Right ventricle myocardium superior (tissue), 1 donor: ENCODE results near the gene CACNA1C. TPM values are rescaled to one million over a fixed set of nuclear protein-coding genes. Genes with fewer than 3 reads are reported as not detected.

ENCODE experiments used
- ATAC-seq: fragments of 200-7000 bp; cut with Tn5 transposase; one replicate; pipeline ENCODE4 v1.9.1; 2020; ENCODE audit warnings: mild to moderate bottlenecking; ENCODE audit not compliant: poor library complexity
- DNase-seq: peaks from one replicate; pipeline ENCODE4 v3.0.0-alpha.2; 2020
- intact Hi-C: fragments of 100-400 bp; cut with DNase I; formaldehyde crosslinking; loops from one replicate; pipeline ENCODE4 v1.11.2; 2022
- total RNA-seq: library from RNA; stranded (reverse); fragmentation: NEBNext Ultra II Directional; extraction: Animal tissue kit (Norgen Biotek cat#: 25700); gene quantifications from one replicate; pipeline ENCODE4 v1.2.1, GENCODE V29; 2021
- donor health status: DM: no; HTN: yes; CAD: no; lungs with severe emphysema.

Gene CACNA1C
- total RNA-seq, 1 donor from 2014 or later: 151 TPM

DNA sequence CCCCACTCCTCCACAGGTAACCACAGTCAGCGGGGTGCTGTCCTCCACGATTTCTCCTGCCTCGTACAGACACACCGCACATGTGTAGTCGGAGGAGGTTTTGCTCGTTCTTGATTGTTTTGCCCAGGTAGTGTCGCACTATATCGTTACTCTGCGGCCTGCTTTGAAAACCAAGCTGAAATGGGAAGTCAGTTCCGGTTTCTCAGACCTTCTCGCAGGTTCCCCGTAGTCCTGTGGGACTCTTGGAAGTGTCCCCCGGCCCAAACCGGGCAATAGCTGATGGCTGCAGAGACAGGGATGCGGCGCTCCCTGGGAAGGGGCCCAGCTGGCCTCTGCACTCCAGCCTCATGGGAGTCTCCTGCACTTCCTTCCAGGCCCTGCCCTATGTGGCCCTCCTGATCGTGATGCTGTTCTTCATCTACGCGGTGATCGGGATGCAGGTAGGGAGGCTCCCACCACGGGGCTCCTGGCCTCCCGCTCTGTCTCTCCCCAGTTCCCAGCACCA, 600.7 kb downstream of the CACNA1C start:
- intact Hi-C loops: no loop called here
- ATAC-seq (no peak), DNase-seq (no peak)

DNA sequence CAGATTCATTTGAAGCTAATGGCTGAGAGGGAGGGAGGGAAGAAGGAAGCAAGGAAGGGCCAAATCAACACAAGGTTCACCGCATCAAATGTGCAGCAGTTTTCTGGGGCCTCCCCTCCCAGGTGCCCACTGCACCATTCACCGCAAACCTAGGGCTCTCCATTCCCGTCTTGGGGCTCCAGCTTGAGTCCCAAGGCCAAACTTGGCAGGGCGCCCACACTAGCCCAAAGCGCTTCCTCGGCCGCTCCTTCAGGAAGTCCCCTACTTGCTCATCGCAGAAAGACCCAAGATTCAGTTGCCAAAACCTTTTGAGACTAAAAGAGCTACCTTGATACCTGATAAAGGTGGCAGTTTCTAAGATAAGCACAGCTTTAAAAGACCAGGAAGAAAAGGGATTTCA, 601.5 kb downstream of the CACNA1C start:
- DNase-seq (no peak), ATAC-seq (no peak)
- intact Hi-C loops: no loop called here

DNA sequence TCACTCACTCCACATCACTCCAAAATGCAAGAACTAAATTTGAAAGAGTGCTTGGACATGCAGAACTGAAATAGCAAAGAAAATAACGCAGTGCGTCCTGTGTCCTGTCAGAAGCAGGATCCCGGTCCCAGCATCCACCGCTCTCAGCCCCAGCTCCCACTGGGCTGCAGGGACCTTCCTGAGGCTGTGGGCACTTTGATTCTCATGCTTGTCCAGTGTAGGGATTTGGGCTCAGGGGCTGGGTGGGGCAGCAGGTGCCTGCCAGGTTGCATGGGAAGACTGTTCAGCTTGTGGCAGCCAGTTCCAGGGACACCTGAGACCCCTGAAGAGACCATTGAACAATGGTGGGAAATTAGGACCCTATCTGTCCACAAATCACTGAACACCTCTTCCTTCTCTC, 602.0 kb downstream of the CACNA1C start:
- ATAC-seq (no peak), DNase-seq (no peak)
- intact Hi-C loops: no loop called here

DNA sequence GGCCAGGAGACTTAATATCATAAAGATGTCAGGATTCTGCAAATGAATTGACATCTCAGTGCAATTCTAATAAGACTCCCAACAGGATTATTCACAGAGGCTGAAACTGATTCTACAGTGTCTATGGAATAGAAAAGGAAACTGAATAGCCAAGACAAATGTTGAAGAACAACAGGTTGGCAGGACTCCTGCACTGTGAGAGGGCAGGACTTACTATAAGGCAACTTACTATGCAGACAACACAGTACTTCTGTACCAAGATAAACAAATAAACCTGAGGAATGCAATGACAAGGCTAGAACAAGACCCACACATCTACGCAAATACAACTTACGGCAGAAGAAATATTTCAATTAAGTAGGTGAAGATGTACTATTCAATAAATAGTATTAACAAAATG, 609.7 kb downstream of the CACNA1C start:
- no peak for ATAC-seq
- intact Hi-C loops: no loop called here
- DNase-seq: no peak

DNA sequence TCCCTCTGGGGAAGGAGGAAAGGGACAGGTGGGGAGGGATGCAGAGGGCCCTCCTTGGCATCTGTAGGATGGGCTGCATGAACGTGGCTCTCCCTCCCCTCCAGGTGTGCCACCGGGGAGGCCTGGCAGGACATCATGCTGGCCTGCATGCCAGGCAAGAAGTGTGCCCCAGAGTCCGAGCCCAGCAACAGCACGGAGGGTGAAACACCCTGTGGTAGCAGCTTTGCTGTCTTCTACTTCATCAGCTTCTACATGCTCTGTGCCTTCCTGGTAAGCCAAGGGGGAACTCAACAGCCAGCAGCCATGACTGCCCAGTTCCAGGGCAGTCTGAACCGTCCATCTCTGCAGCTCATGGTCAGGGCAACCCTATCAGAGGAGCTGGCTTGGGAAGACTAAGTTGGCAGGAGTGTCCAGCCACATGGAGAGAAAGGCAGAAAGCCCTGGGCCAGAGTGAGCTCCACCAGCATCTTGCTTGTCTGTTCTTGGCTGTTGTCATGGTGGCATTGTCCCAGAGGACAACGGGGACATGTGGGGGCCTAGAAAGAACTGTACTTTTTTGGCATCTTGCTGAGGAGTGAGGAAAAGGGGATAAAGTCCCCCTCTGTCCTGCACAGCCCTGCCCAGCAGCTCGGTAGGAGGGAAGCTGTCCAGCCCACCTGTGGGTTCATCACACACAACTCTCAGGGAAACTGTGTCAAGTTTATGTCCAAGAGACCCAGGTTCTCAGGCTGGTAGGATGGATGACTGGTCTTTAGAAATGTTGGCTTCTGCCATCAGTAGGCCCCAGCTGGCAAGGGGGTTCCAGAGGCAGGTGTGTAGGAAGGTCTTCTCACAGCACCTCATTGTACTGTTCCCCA, 612.2 kb downstream of the CACNA1C start:
- DNase-seq (no peak), ATAC-seq (no peak)
- intact Hi-C loops: no loop called here

DNA sequence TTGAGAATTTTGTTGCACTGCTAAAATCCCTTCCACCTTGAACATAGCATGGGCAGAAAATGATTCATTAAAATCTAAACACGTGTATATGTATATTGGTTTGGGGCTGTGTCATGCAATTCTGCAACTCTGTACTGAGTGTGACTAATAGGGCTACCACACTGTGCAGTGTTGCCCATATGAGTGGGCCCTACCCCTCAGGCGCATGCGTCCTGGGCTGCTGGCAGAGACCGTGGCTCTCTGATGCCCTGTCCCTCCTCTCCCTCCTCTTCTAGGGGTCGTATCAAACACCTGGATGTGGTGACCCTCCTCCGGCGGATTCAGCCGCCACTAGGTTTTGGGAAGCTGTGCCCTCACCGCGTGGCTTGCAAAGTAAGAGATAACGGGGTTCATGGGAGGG, 613.6 kb downstream of the CACNA1C start:
- ATAC-seq: no peak
- intact Hi-C loops: no loop called here
- no peak for DNase-seq

DNA sequence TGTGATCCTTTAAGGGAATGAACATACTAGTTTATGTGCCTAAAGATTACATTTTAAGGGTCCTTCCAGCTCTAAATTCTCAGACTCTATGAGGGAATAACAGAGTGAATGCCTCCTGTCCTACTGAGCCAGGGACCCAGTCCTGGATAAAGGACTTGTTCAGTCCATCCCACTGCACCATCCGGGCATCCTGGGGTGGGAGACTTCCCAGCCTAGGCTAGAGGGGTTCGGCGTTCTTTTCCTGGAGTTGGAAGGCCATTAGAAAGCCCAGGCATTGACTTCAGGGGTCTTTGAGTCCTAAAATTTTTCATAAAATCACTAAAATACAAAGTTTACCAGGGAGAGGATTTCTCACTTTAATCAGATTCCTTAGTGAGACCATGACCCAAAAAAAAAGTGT, 614.1 kb downstream of the CACNA1C start:
- DNase-seq (no peak), ATAC-seq (no peak)
- intact Hi-C loops: no loop called here

DNA sequence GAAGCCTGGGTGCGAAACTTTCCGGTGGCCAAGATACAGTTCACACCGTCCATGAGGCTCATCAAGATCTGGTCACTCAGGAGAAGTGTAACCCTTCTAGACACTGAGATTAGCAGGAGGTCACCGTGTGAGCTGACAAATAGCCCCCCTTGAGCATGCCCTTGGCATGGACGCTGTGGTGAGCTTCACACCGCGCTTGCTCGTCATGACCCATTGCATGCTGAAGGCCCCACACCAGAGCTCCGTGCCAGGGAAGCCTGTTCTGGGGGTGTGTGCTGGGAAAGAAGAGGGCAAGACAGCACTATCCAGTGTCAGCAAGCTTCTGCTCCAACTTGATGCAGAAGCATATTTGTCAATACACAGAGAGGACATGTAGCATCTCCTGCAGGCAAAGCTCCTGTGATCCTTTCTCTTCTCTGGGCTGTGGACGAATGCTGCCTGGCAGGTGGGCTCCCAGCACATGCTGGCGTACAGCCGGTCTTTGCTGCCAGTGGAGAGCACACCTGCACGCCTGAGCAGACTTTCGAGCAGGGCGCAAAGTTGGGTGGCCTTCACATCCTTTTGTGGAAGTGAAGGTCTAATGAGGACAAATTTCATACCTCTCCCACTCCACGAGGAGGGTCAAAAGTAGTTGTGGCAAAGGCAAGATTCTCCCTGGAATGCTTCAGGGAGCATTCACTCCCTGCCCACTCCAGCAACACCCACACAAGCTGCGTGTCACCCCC, 615.1 kb downstream of the CACNA1C start:
- intact Hi-C loops: no loop called here
- ATAC-seq (no peak), DNase-seq (no peak)

DNA sequence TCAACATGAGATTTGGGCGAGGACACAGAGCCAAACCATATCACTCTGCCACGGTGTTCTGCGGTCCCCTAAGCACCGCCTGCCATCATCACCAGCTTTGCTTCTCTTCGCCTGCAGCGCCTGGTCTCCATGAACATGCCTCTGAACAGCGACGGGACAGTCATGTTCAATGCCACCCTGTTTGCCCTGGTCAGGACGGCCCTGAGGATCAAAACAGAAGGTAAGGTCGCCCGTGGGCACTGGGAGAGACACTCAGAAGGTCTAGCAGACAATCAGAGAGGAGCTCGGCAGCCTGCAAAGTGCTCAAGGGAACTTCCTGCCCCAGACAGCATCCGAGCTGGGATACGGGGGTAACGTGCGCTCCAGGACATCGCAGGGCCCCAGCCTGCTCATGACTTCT, 616.0 kb downstream of the CACNA1C start:
- intact Hi-C loops: no loop called here
- no peak for DNase-seq
- no peak for ATAC-seq

DNA sequence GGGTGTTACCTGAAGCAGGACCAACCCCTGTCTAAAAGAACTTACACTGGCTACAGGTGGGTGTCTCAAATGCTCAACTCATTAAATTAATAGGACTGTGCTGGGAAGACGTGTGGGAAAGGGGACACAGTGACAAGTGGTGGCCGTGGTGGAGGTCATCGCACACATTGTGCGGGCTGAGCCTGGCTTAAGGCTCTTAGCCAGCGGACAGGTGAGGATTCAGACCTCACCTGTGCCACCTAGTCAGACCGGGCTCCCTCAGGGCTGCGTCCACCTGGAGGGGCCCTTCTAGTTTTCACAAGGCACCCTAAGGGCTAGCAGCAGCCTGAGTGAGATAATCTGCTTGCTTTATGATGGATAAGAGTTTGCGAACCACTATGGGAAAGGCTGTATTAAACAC, 616.8 kb downstream of the CACNA1C start:
- no peak for ATAC-seq
- DNase-seq: no peak
- intact Hi-C loops: no loop called here

DNA sequence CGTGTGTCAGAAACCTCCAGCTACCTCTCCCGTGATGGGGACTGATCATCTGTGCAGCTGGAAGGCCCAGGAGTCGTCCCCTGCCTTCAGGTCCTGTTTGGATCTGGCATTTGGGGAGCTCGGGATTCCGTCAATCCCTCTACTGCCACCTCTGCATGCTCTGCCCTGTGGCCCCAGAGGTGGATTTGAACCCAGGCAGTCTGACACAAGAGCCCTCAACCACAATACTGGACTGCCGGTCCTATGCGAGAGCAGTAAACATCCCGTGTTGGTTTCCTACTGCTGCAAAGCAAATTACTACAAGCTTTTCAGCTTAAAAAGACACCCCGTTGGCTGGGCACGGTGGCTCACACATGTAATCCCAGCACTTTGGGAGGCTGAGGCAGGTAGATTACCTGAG, 620.1 kb downstream of the CACNA1C start:
- DNase-seq: no peak
- intact Hi-C loops: no loop called here
- no peak for ATAC-seq

DNA sequence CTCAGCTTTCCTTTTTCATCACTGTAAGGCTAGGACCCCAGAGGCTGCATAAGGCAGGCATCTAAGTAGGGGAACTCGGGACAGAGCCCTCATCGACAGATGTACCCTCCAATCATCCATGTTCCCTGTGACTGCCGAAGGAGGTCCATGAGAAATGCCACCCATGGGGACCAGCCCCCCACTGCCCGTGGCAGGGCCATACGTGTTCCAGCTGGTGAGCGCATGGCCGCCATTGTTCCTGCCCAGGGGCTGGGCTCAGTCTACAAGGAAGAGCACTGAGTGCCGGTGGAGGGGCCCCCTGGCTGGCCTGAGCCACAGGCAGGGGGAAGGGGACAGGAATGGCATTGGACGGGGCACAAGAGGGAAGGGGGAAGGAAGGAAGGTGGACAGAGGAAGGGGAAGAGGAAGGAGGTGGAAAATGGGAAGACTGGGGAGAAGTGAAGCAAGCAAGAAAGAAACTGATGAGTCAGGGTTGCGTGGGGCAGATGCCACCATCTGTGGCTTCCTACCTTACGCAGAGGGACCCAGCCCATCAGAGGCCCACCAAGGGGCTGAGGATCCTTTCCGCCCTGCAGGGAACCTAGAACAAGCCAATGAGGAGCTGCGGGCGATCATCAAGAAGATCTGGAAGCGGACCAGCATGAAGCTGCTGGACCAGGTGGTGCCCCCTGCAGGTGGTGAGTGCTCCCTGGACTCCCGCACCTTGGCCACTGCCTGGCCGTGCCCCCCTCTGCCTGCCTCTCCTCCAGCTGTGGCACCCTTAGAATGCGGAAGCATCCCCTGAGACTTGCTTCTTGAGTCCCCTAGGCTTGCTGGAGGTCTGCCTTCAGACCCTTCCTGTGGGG, 621.4 kb downstream of the CACNA1C start:
- intact Hi-C loops: no loop called here
- no peak for ATAC-seq
- DNase-seq: no peak

DNA sequence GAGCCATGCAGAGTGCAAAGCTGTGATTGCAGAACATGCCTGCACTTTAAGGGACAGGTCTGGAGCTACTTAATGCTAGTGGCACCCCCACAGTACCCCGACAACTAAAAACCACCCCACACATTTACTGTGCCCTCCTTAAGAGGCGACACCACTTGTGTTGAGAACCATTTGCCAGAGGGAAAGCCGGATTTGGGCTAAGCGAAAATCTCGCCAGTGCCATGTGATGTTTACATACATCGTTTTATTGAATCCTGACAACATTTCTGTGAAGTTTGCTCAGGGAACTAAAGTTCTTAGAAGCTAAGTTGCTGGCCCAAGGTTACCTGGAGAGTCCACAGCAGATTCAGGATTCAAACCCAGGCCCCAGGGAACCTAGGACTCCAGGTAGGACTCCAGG, 623.0 kb downstream of the CACNA1C start:
- intact Hi-C loops: no loop called here
- ATAC-seq (no peak), DNase-seq (no peak)

DNA sequence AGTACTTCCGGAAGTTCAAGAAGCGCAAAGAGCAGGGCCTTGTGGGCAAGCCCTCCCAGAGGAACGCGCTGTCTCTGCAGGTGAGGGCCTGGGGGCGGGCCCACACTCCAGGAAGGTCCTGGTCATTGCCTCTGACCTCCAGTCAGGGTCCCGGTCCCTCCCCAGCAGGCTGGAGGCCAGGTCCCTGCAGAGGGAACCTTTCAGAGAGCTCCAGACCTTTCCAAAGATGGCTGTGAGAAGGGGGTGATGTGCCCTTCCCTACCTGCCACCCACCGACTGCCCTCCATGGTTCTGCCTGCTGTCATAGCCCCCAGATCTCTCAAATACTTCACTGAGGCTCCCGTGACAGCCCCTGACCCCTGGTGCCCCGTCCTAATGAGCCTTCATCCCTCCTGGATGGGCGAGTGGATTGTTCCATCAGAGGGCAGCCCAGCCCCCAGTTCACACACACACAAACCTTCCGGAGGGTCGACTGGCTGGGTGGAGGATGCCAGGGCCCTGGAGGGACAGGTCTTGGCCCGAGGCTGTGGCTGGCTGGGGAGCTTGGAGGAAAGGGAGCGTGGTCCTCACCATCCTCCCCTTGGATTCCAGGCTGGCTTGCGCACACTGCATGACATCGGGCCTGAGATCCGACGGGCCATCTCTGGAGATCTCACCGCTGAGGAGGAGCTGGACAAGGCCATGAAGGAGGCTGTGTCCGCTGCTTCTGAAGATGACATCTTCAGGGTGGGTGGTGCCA, 624.5 kb downstream of the CACNA1C start:
- intact Hi-C loops: no loop called here
- ATAC-seq (no peak), DNase-seq (no peak)

DNA sequence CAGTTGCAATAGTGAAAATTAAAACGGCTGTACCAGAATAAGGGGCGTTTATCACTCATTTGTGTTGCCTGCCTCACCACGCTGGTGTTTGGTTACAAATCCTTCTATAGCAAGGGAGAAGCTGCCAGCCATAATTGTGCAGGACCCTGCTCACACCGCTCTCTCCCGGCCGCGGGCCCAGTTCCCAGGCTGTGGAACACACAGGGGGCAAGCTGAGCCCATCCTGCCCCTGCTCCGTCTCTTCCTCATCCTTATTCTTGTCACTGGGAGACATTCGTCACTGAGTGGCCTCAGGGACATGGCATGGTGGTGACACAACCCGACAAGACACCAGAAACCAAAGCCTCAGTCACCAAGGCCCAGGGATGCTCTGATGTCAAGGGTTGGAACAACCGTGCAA, 625.6 kb downstream of the CACNA1C start:
- DNase-seq (no peak), ATAC-seq (no peak)
- intact Hi-C loops: no loop called here

DNA sequence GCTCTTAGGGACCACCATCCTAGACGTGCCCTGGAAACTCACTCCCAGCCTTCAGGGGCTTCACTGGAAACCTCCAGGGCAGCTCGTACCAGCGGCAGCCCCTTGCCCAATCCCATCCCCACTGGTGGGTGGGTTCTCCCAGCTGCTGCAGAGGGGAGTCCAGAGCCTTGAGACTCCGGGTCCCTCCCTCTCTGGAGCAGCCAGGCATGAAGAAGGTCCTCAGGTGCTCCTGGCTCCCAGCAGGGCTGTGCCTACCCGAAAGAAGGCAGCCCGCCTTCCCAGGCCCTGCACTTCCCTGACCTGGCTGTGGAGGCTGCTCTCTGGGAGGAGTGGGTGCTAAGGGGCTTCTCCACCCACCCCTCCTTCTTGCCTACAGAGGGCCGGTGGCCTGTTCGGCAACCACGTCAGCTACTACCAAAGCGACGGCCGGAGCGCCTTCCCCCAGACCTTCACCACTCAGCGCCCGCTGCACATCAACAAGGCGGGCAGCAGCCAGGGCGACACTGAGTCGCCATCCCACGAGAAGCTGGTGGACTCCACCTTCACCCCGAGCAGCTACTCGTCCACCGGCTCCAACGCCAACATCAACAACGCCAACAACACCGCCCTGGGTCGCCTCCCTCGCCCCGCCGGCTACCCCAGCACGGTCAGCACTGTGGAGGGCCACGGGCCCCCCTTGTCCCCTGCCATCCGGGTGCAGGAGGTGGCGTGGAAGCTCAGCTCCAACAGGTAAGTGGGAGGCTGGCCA, 626.5 kb downstream of the CACNA1C start:
- intact Hi-C loops: no loop called here
- no peak for ATAC-seq
- no peak for DNase-seq

DNA sequence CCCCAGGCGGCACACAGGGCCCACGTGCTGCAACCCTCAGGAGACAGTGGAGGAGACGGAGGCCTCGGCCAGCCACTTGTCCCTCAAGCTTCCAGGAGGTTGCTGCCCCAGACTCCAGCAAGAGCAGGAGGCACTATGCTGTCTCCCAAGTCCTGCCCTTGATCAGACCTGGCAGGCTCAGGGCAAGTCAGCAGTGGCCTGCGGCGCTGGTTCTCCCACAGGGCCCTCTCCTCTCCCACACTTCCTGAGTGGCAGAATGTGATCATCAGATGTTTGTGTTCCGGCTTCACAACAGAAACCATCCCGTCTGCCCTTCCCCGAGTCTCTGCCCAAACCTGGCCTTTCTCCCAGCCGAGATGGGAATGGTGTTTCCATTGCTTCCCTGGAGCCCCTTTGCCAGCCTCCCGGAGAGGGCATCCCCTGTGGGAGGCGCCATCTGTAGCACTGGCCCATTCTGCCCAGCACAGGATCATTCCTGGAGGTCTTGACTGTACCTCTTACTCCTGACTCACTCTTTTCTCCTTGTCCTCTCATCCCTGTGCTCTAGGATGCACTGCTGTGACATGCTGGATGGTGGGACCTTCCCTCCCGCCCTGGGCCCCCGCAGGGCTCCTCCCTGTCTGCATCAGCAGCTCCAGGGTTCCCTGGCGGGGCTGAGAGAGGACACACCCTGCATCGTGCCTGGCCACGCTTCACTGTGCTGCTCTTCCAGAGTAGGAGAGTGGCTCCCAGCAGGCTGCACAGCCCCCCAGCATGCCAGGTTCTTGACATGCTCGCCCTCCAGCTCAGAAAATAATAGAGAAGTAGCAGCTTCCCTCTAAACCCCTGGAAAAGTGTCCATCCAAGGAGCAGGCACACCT, 627.3 kb downstream of the CACNA1C start:
- intact Hi-C loops: no loop called here
- DNase-seq (no peak), ATAC-seq (no peak)
